DOHH2 (cell line): ENCODE measurements around the gene NOC2L.

Experiments
- CTCF ChIP-seq: fragments of 200-600 bp; sonication (generic); IDR thresholded peaks from one replicate; pipeline ENCODE4 v1.5.1; 2014; ENCODE audit warnings: antibody characterized with exemption, mild to moderate bottlenecking, low read depth, low read length; ENCODE audit not compliant: poor library complexity, severe bottlenecking
- EZH2phosphoT487 ChIP-seq: fragments of 200-600 bp; sonication (generic); IDR thresholded peaks from 2 replicates; pipeline ENCODE4 v1.6.1; 2017; ENCODE audit warnings: borderline replicate concordance, mild to moderate bottlenecking, antibody characterized with exemption, low read length, moderate library complexity, mixed read lengths

GRCh38 chr1:955474-955873 lies 3.6 kb downstream of the NOC2L start:
- TF ChIP-seq CTCF = no peak
- TF ChIP-seq EZH2phosphoT487 = no peak
